Measurements from ENCODE around the gene AAGAB. TPM values are rescaled to one million over a fixed set of nuclear protein-coding genes. Genes with fewer than 3 reads are reported as not detected.

The AAGAB gene
- 10 to 100 TPM; 14.2 to 15.6 TPM for total RNA-seq
- polyA plus RNA-seq (2013, experiment 1 of 2): 22.5 TPM
- polyA plus RNA-seq (2013, experiment 2 of 2): 26.8 TPM
- total RNA-seq: 25.0 to 111 (median 47.7) reads per million in 172 experiments

GRCh38 chr15:67254238-67255175 lies at the start of gene AAGAB, which contains the start of gene IQCH:
TSS of gene AAGAB (minus strand) at chr15:67254661. CDS start at chr15:67254631, 30 bp downstream.
TSS of gene IQCH (plus strand) at chr15:67254786. CDS start at chr15:67254897, 111 bp downstream.
- POLR2A ChIA-PET: interaction anchor here (0.9 to 1.8 kb wide), 7 partner anchors 14 to 188 kb away, joined by 3 to 13 read pairs (median 4); no protein-coding TSS in a partner anchor
- H3K4me1 Mint-ChIP-seq (ENCODE audit: low read depth): peaks cover 43% of the 10 kb centered on the region
- Histone ChIP-seq H3K4me1 (ENCODE audit: insufficient read depth, low read length) (peaks cover 17% of the 10 kb centered on the region), H3K9me3 (ENCODE audit: control insufficient read depth in 1 of 2, insufficient read depth in 1 of 2, low read length in 2 of 2) (no peaks in the 10 kb centered on the region), H3K4me3 (ENCODE audit: low read length) (peak within 1 kb of the TSS; percentile 96), H3K27ac (ENCODE audit: low read depth in 1 of 2, low read length in 2 of 2) (peak within 1 kb of the TSS; percentile 72 to 82), H3K27me3 (ENCODE audit: control insufficient read depth in 1 of 2, insufficient read depth in 2 of 2, low read length in 2 of 2) (no peaks in the 10 kb centered on the region), H3K36me3 (ENCODE audit: insufficient read depth, low read length) (no peaks in the 10 kb centered on the region)
- H3K27me3 Mint-ChIP-seq: no peaks in the 10 kb centered on the region
- CTCF ChIA-PET: interaction anchor here (0.6 to 2.2 kb wide), 4 partner anchors 14 to 308 kb away, joined by 3 to 12 read pairs (median 3); no protein-coding TSS in a partner anchor
- no peaks in the 10 kb centered on the region for H3K9me3 Mint-ChIP-seq
- ATAC-seq (ENCODE audit: poor library complexity): peak; percentile 88
- peak; percentile 86 to 98 (median 96) for DNase-seq
- H3K36me3 Mint-ChIP-seq (ENCODE audit: low read depth): peaks cover 17% of the 10 kb centered on the region
- peak within 1 kb of the TSS; percentile 91 for H3K27ac Mint-ChIP-seq
- no peak for TF ChIP-seq CTCF (IDR thresholded peaks at IDR 0.05)
- peak within 1 kb of the TSS; percentile 97 for H3K4me3 Mint-ChIP-seq
- intact Hi-C loops (cut with DNase I, micrococcal nuclease): loop anchor here (2.0 to 10.0 kb wide), 5 partner anchors 14 to 973 kb away; partner anchors contain the start of genes SMAD3 (in 2 of the 2), CLN6 (in 1 of the 2), MAP2K5 (in 1 of the 2) and PIAS1 (in 1 of the 2)

- Mint-ChIP-seq H3K4me3 (no peak overlapping the region), H3K36me3 (ENCODE audit: low read depth) (no peaks in the 10 kb centered on the region), H3K9me3 (no peaks in the 10 kb centered on the region), H3K27ac (no peak overlapping the region), H3K27me3 (no peaks in the 10 kb centered on the region), H3K4me1 (ENCODE audit: low read depth) (no peaks in the 10 kb centered on the region)
- no peak overlapping the region for H3K4me3 ChIP-seq (ENCODE audit: low read length)
- peak in 10 of 14 experiments; percentile 0 to 74 (median 12) for DNase-seq
- intact Hi-C loops (cut with DNase I, micrococcal nuclease): loop anchor here (1.0 to 10.0 kb wide), 4 partner anchors 63 to 531 kb away; no protein-coding TSS in a partner anchor
- no peak overlapping the region for H3K27ac ChIP-seq (ENCODE audit: low read depth in 1 of 2, low read length in 2 of 2)
- CTCF ChIA-PET: interaction anchor here (0.6 to 4.0 kb wide), 8 partner anchors 10 to 746 kb away, joined by 3 to 46 read pairs (median 4); no protein-coding TSS in a partner anchor
- TF ChIP-seq CTCF (IDR thresholded peaks at IDR 0.05): peak; percentile 79
- ATAC-seq (ENCODE audit: poor library complexity): peak; percentile 59
- H3K9me3 ChIP-seq (ENCODE audit: control insufficient read depth in 1 of 2, insufficient read depth in 1 of 2, low read length in 2 of 2): no peaks in the 10 kb centered on the region
- no peaks in the 10 kb centered on the region for H3K27me3 ChIP-seq (ENCODE audit: control insufficient read depth in 1 of 2, insufficient read depth in 2 of 2, low read length in 2 of 2)
- no peaks in the 10 kb centered on the region for H3K4me1 ChIP-seq (ENCODE audit: insufficient read depth, low read length)
- POLR2A ChIA-PET: interaction anchor here (0.6 to 1.4 kb wide), 4 partner anchors 50 to 357 kb away, joined by 3 to 5 read pairs (median 4); partner anchors contain the start of genes AAGAB and IQCH
- no peaks in the 10 kb centered on the region for H3K36me3 ChIP-seq (ENCODE audit: insufficient read depth, low read length)
Measured at GRCh38 chr15:67303490-67304363, 49.3 kb upstream of the AAGAB start.

All from CD4-positive, alpha-beta T cell (primary cell).